ENCODE results near the gene ACTL7A.

GRCh38 chr9:108830272-108830671, 31.8 kb upstream of the ACTL7A start:
- TF ChIP-seq CTCF (IDR thresholded peaks at IDR 0.05) (no peak), ZFX (IDR thresholded peaks at IDR 0.05; ENCODE audit: borderline replicate concordance) (no peak)
